Mammary epithelial cell (primary cell): ENCODE data around the gene NEMF.

Experiments used
- EZH2 ChIP-seq: IDR thresholded peaks from 2 replicates; pipeline ENCODE4 v1.6.1; 2012; ENCODE audit warnings: low read length, inconsistent platforms, borderline replicate concordance
- TF ChIP-seq, protein P1 (sequence below), 2 donors: IDR thresholded peaks in 1 of 2; conservative IDR thresholded peaks in 1 of 2; 2 replicates each; pipeline ENCODE4 v1.5.1; 2011 to 2012; ENCODE audit warnings: inconsistent platforms in 2 of 2, low read length in 2 of 2, mild to moderate bottlenecking in 2 of 2, control low read depth in 1 of 2, low read depth in 1 of 2; ENCODE audit not compliant: insufficient read depth in 1 of 2; ENCODE audit errors: extremely low read depth in 1 of 2

DNA sequence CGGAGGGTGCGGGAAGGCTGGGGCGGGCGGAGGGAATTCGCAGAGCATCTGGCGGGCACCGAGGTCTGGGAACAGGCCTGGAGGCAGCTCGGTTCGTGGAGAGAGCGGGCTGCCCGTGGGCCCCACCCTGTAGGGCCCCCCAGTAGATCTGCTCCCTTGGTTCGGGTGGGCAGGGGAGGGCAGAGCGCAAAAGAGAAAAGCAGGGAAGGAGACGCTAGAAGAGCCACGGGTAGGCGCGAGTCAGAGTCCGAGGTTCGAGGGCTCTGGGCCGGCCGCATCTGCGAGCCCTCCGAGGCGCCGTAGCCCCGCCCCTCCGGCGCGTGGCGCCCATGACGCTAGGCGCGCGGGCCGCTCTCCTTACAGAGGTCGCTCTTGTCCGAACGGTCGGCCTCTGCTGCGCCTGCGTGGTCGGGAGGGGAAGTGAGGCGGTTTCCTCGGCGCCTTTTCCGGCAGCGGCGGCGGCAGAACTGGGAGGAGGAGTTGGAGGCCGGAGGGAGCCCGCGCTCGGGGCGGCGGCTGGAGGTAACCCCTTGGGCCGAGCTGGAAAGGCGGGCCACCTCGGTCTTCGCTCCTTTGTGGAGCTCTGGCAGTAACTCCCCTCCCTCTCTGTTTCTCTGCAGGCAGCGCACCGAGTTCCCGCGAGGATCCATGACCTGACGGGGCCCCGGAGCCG, 40.2 kb upstream of the NEMF start, which contains the start of gene ARF6:
- TF ChIP-seq, protein P1, sequence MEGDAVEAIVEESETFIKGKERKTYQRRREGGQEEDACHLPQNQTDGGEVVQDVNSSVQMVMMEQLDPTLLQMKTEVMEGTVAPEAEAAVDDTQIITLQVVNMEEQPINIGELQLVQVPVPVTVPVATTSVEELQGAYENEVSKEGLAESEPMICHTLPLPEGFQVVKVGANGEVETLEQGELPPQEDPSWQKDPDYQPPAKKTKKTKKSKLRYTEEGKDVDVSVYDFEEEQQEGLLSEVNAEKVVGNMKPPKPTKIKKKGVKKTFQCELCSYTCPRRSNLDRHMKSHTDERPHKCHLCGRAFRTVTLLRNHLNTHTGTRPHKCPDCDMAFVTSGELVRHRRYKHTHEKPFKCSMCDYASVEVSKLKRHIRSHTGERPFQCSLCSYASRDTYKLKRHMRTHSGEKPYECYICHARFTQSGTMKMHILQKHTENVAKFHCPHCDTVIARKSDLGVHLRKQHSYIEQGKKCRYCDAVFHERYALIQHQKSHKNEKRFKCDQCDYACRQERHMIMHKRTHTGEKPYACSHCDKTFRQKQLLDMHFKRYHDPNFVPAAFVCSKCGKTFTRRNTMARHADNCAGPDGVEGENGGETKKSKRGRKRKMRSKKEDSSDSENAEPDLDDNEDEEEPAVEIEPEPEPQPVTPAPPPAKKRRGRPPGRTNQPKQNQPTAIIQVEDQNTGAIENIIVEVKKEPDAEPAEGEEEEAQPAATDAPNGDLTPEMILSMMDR (conservative IDR thresholded peaks at IDR 0.05 in 1 of 2, IDR thresholded peaks at IDR 0.05 in 1 of 2; ENCODE audit: extremely low read depth in 1 of 2, insufficient read depth in 1 of 2, low read depth in 1 of 2, low read length in 2 of 2): peak in 1 of 2 donors; percentile 39
- TF ChIP-seq EZH2: no peak
